GM21360 (cell line): Measurements from ENCODE around the gene TRIM6.
"Not testable (repeated sequence)": the region's sequence is repeated elsewhere in the genome, so short reads cannot be mapped to it uniquely, and the experiment has no call there.

ENCODE experiments used
- ATAC-seq: cut with Tn5 transposase; IDR thresholded peaks from one replicate; pipeline ENCODE4 v1.9.1; 2021; ENCODE audit warnings: mild to moderate bottlenecking, moderate library complexity; ENCODE audit not compliant: unreplicated experiment

TRIM6 gene

DNA sequence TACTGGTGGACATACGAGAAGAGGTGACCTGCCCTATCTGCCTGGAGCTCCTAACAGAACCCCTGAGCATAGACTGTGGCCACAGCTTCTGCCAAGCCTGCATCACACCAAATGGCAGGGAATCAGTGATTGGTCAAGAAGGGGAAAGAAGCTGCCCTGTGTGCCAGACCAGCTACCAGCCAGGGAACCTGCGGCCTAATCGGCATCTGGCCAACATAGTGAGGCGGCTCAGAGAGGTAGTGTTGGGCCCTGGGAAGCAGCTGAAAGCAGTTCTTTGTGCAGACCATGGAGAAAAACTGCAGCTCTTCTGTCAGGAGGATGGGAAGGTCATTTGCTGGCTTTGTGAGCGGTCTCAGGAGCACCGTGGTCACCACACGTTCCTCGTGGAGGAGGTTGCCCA, 6.9 kb downstream of the TRIM6 start:
- ATAC-seq = no peak

GRCh38 chr11:5604896-5605295, 8.5 kb downstream of the TRIM6 start:
- ATAC-seq = no peak

GRCh38 chr11:5605849-5606248, 9.4 kb downstream of the TRIM6 start:
- no peak for ATAC-seq

DNA sequence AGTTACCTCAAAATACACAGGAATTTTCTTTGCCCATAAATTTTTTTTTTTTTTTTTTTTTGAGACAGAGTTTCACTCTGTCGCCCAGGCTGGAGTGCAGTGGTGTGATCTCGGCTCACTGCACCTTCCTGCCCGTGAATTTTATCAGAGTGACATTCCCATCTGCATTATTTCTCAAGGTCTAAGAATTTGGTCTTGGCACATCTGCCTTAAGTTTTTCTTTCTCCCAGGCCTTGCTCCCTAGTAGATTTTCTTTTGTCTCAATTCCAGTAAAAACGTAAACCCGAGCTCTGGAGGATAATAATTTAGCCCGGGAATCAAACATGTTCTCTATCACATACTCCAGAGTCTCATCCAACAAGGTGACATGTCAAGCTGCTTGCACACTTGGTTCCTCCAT, 12.4 kb downstream of the TRIM6 start:
- no peak for ATAC-seq

DNA sequence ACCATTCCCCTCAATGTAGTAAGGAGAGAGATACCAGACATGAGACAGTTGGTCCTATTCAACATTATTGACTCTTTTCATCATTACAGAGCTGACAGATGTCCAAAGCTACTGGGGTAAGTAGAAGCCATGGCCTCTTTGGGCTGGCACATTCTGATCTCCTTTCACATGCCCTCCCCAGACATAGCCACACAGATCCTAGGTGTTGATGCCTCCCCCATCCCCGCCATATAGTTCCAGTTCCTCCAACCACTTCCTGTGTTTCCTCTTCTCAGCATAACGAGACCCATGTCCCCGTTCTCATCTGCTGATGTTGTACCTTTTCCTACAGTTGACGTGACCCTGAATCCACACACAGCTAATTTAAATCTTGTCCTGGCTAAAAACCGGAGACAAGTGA, 14.0 kb downstream of the TRIM6 start:
- ATAC-seq = no peak

DNA sequence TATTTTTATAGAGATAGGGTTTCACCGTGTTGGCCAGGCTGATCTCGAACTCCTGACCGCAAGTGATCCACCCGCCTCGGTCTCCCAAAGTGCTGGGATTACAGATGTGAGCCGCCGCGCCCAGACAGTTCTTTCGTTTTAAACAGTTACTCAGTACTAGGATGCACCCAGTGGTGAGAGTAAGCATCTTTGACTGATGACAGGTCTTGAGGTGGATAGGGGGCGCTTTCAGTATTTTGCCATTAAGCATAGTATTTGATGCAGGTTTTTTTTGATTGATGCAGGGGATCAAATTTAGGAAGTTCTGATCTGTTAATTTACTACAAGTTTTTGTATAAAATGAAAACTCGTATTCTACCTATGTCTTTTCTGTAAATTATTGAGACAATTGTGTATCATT, 15.2 kb downstream of the TRIM6 start:
- no peak for ATAC-seq

GRCh38 chr11:5618807-5619206, 22.4 kb downstream of the TRIM6 start:
- no peak for ATAC-seq

DNA sequence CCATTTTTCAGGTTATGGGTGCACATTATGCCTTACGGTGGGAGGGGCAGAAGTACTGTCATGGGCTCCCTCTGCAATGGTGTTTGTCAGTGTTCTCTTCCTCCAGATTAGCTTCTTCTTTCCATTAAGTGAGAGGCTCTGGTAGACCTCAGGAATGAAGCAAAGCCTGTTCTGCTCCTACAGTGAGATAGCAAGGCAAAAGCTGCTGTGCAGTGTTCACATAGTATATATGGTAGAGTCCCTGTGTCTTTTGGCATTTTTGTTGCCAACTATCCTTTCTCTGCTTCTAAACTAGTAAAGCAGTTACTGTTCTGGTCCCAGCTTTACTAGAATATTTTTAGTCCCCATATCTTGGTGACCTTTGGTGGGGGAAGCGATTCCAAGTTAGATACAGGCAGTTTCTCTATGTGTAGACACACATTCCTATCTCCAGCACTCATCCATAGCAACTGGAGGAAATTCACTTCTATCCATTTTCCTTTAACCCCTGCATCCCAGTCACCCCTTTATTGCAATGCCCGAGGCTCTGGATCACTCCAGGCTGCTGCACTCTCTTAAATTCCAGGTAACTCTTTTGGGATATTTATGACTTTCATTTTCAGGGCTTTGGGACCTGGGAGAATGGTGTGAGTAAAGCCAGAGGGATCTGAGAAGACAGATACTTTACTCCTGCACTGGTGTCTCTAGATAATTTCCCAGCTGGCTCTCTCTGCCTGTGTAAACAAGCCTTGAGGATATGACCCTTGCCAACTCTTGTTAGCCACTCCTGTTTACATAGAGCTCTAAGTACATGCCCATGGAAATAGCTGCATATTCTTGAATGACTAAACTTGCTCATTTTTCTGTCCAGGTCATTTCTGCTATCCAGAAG, 24.4 kb downstream of the TRIM6 start:
- ATAC-seq = no peak

DNA sequence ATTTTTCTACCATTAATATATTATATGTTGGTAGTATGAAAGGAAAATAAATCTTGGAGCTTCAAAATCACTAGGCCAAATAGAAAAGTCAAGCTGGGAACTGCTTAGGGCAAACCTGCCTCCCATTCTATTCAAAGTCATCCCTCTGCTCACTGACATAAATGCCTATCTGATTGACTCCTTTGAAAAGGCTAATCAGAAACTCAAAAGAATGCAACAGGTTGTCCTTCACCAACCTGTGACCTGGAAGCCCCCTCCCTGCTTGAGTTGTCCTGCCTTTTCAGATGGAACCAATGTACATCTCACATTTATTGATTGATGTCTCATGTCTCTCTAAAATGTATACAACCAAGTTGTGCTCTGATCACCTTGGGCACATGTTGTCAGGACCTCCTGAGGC, 25.1 kb downstream of the TRIM6 start:
- ATAC-seq = no peak

- ATAC-seq = no peak
Observed at GRCh38 chr11:5622802-5623201, 26.4 kb downstream of the TRIM6 start.

- peak; percentile 97 for ATAC-seq
Observed at GRCh38 chr11:5624489-5625279, 28.2 kb downstream of the TRIM6 start, which contains the start of gene TRIM34. TSS of gene TRIM34 (plus strand) at chr11:5625001. CDS start at chr11:5632332, 7,331 bp downstream.

DNA sequence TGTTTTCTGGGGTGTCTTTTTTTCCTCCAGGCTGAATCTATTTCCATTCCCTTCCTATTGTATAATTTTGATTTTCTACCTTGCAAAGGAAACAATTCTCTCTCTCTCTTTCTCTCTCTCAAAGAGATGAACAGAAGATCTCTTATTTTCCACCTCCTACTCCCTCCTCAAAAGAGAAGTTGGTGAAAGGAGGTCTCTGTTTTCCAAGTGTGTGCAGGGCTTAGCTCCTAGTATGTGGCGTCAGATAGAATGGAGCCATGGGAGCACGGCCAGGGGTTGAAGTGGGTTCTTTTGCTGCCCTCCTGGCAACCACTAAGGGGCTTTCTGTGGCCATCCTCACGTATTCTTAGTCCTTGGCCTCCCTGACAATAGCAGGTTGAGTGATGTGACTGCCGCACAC, 28.8 kb downstream of the TRIM6 start:
- ATAC-seq = no peak

- no peak for ATAC-seq
Observed at GRCh38 chr11:5626196-5626595, 29.8 kb downstream of the TRIM6 start.

DNA sequence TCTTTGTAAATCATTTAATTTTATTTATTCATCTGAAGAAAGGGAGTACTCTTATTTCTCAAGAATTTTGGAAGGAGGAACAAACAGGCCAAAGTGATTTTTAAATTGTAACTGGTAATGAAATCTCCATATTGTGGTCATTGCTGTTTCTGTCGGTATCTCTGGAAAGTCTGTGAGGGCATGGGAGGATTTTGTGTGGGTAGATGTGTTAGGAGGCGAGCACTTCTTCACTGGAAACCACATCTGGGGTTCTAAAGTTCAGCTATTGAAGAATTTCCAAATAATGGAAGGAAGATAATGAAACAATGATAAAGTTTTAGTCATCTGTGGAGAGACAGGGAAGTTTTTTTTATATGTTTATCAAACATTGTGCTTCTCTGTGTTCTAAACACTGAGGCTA, 35.0 kb downstream of the TRIM6 start:
- peak; percentile 15 for ATAC-seq

GRCh38 chr11:5631969-5632635, 35.7 kb downstream of the TRIM6 start:
- ATAC-seq = peak; percentile 95

GRCh38 chr11:5639953-5640352, 43.5 kb downstream of the TRIM6 start:
- no peak for ATAC-seq

DNA sequence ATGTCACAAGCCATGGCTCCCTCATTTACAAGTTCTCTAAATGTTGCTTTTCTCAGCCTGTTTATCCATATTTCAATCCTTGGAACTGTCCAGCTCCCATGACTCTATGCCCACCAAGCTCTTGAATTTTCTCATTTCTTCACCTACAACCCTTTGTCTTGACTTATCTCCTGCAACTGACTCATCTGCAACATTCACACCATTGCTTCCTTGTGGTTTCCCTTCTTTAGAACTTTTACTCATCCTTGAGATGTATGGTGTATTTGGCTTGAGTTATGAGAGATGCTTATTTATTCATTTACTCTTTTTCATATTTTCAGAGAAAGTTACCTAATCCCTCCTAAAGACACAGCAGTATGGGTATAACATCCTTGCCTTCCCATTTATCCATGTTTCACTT, 47.1 kb downstream of the TRIM6 start:
- ATAC-seq = no peak

DNA sequence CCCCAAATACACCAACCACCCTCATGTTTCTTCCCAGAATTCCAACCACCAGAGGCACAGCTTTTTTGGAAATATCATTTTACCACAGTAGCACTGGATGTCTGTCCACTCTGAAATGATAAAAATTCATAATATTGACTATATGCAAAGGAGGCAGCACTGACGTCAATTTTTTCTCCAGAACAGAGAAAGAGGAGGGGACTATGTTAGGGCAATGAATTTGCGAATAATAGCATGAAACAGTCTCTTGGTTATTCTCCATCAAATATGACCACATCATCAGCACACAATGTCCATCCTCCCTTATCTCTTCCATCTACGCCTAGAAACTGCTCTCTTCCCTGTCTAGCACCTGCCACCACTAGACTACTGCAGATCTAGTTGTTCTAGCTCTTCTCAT, 49.7 kb downstream of the TRIM6 start:
- no peak for ATAC-seq

- no peak for ATAC-seq
Observed at GRCh38 chr11:5655474-5655873, 59.0 kb downstream of the TRIM6 start.

- not testable (repeated sequence) for ATAC-seq
Observed at GRCh38 chr11:5656956-5657355, 60.5 kb downstream of the TRIM6 start.

DNA sequence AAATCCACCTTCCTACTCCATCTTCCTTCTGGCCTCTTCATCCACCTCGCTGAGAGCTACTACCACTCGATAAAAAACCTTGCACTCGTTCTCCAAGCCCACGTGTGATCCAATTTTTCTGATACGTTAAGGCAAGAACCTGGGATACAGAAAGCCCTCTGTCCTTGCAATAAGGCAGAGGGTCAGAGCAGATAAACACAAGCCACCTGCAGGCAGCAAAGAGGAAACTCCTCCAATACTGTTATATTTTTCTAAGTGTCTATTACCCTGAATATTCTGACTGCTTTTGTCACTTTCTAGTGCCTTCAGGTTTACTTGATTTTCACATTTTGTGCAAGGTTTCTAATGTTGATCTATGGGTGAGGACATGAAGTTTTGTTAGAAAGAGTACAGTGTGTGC, 61.9 kb downstream of the TRIM6 start:
- no peak for ATAC-seq
